ENCODE data around the gene BTBD19. TPM values are rescaled to one million over a fixed set of nuclear protein-coding genes. Genes with fewer than 3 reads are reported as not detected.

The BTBD19 gene
- total and polyA plus RNA-seq, 9 of the 15 experiments (the other 6 are each of a cell fraction or from before 2014, with no cell fraction given) = 0.22 to 2.0 (median 0.95) TPM

DNA sequence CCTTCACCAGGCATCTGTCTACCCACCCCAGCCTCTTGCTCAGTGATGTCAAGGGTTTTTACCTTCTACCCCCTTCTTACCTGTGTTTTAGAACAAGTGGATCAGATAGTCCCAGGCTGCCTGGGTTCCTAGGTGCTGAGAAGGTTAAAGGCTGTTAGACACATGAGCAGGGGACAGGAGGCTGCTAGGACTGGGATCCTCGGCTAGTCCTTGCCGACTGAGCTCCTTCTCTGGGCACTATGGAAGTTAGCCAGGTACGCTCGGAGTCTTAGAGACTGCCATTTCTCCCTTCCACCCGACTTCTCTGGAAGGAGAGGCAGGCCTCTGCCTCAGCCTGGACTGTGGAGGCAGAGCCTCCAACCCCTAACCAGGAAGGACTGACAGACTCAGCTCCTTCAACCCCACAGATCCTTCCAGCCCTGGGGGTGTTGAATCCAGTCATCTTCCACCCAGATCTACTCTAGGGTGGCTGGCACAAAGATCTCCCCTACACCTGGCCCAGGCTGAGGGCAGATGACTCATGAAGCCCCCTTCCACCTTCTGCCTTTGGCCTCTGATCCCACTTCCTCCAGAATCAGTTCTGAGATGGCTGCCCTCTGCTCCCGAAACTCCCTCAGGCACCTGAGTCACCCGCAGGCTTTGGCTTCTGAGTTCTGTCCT lies 1.5 kb upstream of the BTBD19 start, which contains the start of gene DYNLT4:
Gene DYNLT4, minus strand, starts transcription at position 648 of the 660 bp plus-strand sequence. CDS start 683 bp downstream, outside the sequence.
- ATAC-seq (no peak; the same call in 2 of the 3 replicates), FAIRE-seq (no peak), DNase-seq (ENCODE audit: extremely low read depth in 1 of 4, low spot score in 3 of 4) (no peak)
- Histone ChIP-seq H3K27ac (ENCODE audit: extremely low read depth, low read depth, low read length) (peak within 1 kb of the TSS; percentile 100), H3K36me3 (ENCODE audit: control insufficient read depth, insufficient read depth, low read length) (peaks cover 50% of the 10 kb centered on the region), H4K20me1 (replicated peaks; ENCODE audit: control insufficient read depth, insufficient read depth, low read length) (no peaks in the 10 kb centered on the region), H3K79me2 (ENCODE audit: control insufficient read depth, insufficient read depth, low read length) (peaks cover 21% of the 10 kb centered on the region), H3K9ac (ENCODE audit: insufficient read depth in 1 of 2, low read depth in 2 of 2, low read length in 2 of 2) (peak within 1 kb of the TSS; percentile 86 to 92), H3K9me1 (ENCODE audit: control insufficient read depth, insufficient read depth, low read length) (peaks cover 6% of the 10 kb centered on the region), H3K4me3 (peak within 1 kb of the TSS; percentile 30; the same call in 1 of the 2 replicates), H3K4me2 (ENCODE audit: insufficient read depth, low read length) (peak within 1 kb of the TSS; percentile 80), H3K9me3 (replicated peaks; ENCODE audit: control insufficient read depth, insufficient read depth, low read depth, low read length) (no peaks in the 10 kb centered on the region), H3K27me3 (ENCODE audit: control insufficient read depth in 2 of 2, insufficient read depth in 2 of 2, low read length in 2 of 2) (no peaks in the 10 kb centered on the region; a peak in 1 of 5 replicates), H2AFZ (ENCODE audit: low read depth, low read length) (peak within 1 kb of the TSS; percentile 96), H3K4me1 (replicated peaks in 1 of 2; ENCODE audit: control insufficient read depth in 2 of 2, insufficient read depth in 2 of 2, low read length in 2 of 2) (peaks cover 62 to 76% of the 10 kb centered on the region in 2 experiments)
- CTCF ChIA-PET (ENCODE audit: low intra/inter-chr PET ratio) = no interaction called here
- POLR2A ChIA-PET = interaction anchor here (0.6 to 16.9 kb wide), 9 partner anchors 10 to 1112 kb away, joined by 3 to 594 read pairs (median 4); partner anchors contain the start of genes RNU5D-1 and RPS8
- TSS peak; percentile 83 for BruUV-seq (replicated peaks)
- whole genome bisulfite sequencing (ENCODE audit: insufficient coverage, low coverage, missing lambda C conversion rate) = 55% methylated on average over 7 of the region's 7 CpGs
- in situ Hi-C loops (cut with MboI) (loop anchor here (10.0 kb wide), 1 partner anchor 688 kb away; the partner anchor contains the start of gene TESK2), intact Hi-C loops (cut with micrococcal nuclease) (loop anchor here (1.0 to 10.0 kb wide), 3 partner anchors 12 to 205 kb away; partner anchors contain the start of gene UROD)
- TF ChIP-seq SPI1 (IDR thresholded peaks at IDR 0.05; ENCODE audit: borderline replicate concordance, low read depth, low read length) = peak; percentile 56; the same call in 1 of the 2 replicates
- TF ChIP-seq MYNN (IDR thresholded peaks at IDR 0.05) = 0 out of 2 replicates have a peak, but pooled peaks have one; percentile 27
- TF ChIP-seq MYNN (CRISPR knock-in tag; IDR thresholded peaks at IDR 0.05) = no peak
- TF ChIP-seq PHB2 (IDR thresholded peaks at IDR 0.05; ENCODE audit: low read depth) = no peak
- TF ChIP-seq KDM1A (IDR thresholded peaks at IDR 0.05) = peak; percentile 41; a peak in 2 of 4 replicates
- no peak for TF ChIP-seq NCOA6 (IDR thresholded peaks at IDR 0.05)
- TF ChIP-seq BRD4 (IDR thresholded peaks at IDR 0.05) = peak; percentile 55; the same call in 1 of the 2 replicates
- TF ChIP-seq ZEB2 (IDR thresholded peaks at IDR 0.05) = peak; percentile 46; the same call in 1 of the 2 replicates
- no peak for TF ChIP-seq RFX7 (CRISPR knock-in tag; IDR thresholded peaks at IDR 0.05)
- TF ChIP-seq, protein P1, sequence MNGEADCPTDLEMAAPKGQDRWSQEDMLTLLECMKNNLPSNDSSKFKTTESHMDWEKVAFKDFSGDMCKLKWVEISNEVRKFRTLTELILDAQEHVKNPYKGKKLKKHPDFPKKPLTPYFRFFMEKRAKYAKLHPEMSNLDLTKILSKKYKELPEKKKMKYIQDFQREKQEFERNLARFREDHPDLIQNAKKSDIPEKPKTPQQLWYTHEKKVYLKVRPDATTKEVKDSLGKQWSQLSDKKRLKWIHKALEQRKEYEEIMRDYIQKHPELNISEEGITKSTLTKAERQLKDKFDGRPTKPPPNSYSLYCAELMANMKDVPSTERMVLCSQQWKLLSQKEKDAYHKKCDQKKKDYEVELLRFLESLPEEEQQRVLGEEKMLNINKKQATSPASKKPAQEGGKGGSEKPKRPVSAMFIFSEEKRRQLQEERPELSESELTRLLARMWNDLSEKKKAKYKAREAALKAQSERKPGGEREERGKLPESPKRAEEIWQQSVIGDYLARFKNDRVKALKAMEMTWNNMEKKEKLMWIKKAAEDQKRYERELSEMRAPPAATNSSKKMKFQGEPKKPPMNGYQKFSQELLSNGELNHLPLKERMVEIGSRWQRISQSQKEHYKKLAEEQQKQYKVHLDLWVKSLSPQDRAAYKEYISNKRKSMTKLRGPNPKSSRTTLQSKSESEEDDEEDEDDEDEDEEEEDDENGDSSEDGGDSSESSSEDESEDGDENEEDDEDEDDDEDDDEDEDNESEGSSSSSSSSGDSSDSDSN (IDR thresholded peaks at IDR 0.05; ENCODE audit: borderline replicate concordance in 1 of 2, low read depth in 2 of 2, low read length in 2 of 2) = 0 out of 4 replicates have a peak, but pooled peaks of 1 of the 2 experiments have one; percentile 60
- no peak for TF ChIP-seq ZNF212 (CRISPR knock-in tag; IDR thresholded peaks at IDR 0.05)
- TF ChIP-seq FOS (IDR thresholded peaks at IDR 0.05; ENCODE audit: extremely low read depth, insufficient read length) = peak; percentile 2
- TF ChIP-seq ZC3H11A (IDR thresholded peaks at IDR 0.05; ENCODE audit: low read depth, low read length) = 0 out of 2 replicates have a peak, but pooled peaks have one; percentile 15
- TF ChIP-seq, protein P2, sequence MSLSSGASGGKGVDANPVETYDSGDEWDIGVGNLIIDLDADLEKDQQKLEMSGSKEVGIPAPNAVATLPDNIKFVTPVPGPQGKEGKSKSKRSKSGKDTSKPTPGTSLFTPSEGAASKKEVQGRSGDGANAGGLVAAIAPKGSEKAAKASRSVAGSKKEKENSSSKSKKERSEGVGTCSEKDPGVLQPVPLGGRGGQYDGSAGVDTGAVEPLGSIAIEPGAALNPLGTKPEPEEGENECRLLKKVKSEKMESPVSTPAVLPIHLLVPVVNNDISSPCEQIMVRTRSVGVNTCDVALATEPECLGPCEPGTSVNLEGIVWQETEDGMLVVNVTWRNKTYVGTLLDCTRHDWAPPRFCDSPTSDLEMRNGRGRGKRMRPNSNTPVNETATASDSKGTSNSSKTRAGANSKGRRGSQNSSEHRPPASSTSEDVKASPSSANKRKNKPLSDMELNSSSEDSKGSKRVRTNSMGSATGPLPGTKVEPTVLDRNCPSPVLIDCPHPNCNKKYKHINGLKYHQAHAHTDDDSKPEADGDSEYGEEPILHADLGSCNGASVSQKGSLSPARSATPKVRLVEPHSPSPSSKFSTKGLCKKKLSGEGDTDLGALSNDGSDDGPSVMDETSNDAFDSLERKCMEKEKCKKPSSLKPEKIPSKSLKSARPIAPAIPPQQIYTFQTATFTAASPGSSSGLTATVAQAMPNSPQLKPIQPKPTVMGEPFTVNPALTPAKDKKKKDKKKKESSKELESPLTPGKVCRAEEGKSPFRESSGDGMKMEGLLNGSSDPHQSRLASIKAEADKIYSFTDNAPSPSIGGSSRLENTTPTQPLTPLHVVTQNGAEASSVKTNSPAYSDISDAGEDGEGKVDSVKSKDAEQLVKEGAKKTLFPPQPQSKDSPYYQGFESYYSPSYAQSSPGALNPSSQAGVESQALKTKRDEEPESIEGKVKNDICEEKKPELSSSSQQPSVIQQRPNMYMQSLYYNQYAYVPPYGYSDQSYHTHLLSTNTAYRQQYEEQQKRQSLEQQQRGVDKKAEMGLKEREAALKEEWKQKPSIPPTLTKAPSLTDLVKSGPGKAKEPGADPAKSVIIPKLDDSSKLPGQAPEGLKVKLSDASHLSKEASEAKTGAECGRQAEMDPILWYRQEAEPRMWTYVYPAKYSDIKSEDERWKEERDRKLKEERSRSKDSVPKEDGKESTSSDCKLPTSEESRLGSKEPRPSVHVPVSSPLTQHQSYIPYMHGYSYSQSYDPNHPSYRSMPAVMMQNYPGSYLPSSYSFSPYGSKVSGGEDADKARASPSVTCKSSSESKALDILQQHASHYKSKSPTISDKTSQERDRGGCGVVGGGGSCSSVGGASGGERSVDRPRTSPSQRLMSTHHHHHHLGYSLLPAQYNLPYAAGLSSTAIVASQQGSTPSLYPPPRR (CRISPR knock-in tag; IDR thresholded peaks at IDR 0.05; ENCODE audit: borderline replicate concordance) = no peak

Measured in K562 (cell line).